IPS DF 6.9 (cell line): Measurements from ENCODE around the gene SNTA1.
"Not testable (repeated sequence)": the region's sequence is repeated elsewhere in the genome, so short reads cannot be mapped to it uniquely, and the experiment has no call there.

Experiments
- DNase-seq: peaks from one replicate; pipeline ENCODE4 v3.0.0-alpha.2; 2013; ENCODE audit warnings: low read depth, low spot score
- H3K27ac ChIP-seq: one replicate; pipeline ENCODE4 v1.5.1; 2013; ENCODE audit warnings: low read length, control low read depth
- H3K27me3 ChIP-seq: 2 replicates; pipeline ENCODE4 v1.6.1; 2013; ENCODE audit warnings: mild to moderate bottlenecking, low read length; ENCODE audit not compliant: control insufficient read depth, insufficient read depth
- H3K36me3 ChIP-seq: 2 replicates; pipeline ENCODE4 v1.6.1; 2013; ENCODE audit warnings: low read length; ENCODE audit not compliant: control insufficient read depth, insufficient read depth
- H3K4me1 ChIP-seq: 2 replicates; pipeline ENCODE4 v1.6.1; 2013; ENCODE audit warnings: low read length; ENCODE audit not compliant: control insufficient read depth, insufficient read depth
- H3K4me3 ChIP-seq: 2 replicates; pipeline ENCODE4 v1.5.1; 2013; ENCODE audit warnings: mild to moderate bottlenecking, low read length
- H3K9me3 ChIP-seq: 2 replicates; pipeline ENCODE4 v1.6.1; 2013; ENCODE audit warnings: low read length, inconsistent platforms; ENCODE audit not compliant: control insufficient read depth, insufficient read depth
- WGBS: extraction: QIAGEN DNeasy Blood & Tissue Kit; methylation state at CpG from one replicate; pipeline ENCODE4 v1.1.7; 2013; ENCODE audit warnings: mixed read lengths, missing lambda C conversion rate; ENCODE audit not compliant: insufficient read length, insufficient coverage; 5-methylcytosine and 5-hydroxymethylcytosine counted together

SNTA1 gene

DNA sequence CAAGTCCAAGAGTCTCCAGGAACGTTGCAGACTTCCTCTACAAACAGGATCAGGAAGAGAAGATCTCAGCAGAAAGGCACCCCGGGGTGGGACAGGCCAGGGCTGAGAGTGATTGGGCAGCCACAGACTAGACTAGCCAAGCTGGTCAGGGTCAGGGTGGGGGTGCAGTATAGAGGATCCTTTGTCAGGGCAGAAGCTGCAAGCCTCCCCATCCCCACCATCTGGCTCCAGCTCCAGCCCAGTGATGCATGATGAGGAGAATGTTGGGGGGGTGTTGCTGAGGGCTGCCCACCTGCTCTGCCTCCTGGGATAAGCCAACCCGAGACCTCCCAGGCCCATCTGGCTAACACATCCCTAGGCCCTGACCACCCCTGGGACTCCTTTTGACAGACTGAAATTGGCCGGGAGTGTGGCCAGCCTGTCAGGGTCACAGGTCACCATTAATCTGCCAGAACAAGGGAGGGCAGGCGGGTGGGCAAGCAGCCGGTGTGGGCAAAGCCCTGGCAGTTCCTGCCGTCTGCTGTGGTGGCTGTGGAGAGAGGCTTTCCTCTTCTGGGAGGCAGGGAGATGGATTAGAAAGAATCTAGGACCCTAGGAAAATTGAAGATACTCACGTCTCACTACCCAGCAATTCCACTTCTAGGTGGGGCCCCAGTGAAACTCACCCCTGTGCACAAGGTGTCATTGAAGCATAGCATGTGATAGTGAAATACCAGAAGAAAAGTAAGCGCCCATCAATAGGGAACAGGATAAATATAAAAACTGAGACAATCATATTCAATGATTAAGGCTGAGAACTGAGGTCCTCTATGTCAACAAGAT is 22.1 kb upstream of the SNTA1 start:
- no CpG with 5 or more reads among the region's 9 CpGs for WGBS
- no peaks in the 10 kb centered on the region for H3K36me3 ChIP-seq
- DNase-seq, result no peak
- H3K4me3 ChIP-seq, result no peak overlapping the region
- no peaks in the 10 kb centered on the region for H3K9me3 ChIP-seq
- no peaks in the 10 kb centered on the region for H3K27me3 ChIP-seq
- no peak overlapping the region for H3K27ac ChIP-seq
- H3K4me1 ChIP-seq, result no peaks in the 10 kb centered on the region

DNA sequence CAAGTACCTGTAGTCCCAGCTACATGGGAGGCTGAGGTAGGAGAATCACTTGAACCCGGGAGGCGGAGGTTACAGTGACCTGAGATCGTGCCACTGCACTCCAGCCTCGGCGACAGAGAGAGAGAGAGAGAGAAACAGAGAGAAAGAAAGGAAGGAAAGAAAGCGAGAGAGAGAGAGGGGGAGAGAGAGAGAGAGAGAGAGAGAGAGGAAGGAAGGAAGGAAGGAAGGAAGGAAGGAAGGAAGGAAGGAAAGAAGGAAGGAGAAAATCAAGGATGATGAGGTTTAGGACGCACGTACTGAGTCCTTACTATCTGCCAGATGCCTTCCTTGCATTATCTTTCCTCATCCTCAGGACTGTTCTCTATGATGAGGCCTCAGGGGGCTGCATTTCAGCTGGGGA is 21.2 kb upstream of the SNTA1 start:
- H3K27ac ChIP-seq, H3K4me3 ChIP-seq, H3K27me3 ChIP-seq, H3K4me1 ChIP-seq, H3K36me3 ChIP-seq, H3K9me3 ChIP-seq, DNase-seq: not testable (repeated sequence)
- WGBS, result no CpG with 5 or more reads among the region's 8 CpGs

DNA sequence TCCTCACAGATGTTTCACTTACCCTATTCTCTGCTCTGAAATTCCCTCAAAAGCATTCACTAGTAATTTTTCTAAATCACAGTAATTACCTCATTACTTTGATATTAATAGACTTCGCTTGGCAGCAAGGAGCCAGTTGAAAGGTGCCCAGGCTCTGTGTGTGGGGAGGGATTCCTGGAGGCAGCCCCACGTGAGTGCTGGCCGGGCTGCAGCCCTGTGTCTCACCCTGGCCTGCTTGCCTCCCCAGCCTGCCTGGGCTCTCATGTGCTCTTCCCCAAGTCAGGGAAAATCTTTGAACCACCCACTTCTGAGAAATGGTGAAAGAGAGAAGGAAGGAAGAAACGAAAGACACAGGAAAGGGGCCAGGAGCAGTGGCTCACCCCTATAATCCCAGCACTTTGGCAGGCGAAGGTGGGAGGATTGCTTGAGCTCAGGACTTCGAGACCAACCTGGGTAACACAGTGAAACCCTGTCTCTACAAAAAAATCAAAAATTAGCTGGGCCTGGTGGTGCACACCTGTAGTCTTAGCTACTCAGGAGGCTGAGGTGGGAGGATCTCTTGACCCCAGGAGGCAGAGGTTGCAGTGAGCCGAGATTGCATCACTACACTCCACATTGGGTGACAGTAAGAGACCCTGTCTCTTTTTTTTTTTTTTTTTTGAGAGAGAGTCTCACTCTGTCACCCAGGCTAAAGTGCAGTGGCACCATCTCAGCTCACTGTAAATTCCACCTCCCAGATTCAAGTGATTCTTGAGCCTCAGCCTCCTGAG is 20.0 kb upstream of the SNTA1 start:
- no peaks in the 10 kb centered on the region for H3K27me3 ChIP-seq
- H3K4me3 ChIP-seq, result no peak overlapping the region
- no peaks in the 10 kb centered on the region for H3K4me1 ChIP-seq
- WGBS, result no CpG with 5 or more reads among the region's 7 CpGs
- no peaks in the 10 kb centered on the region for H3K9me3 ChIP-seq
- no peaks in the 10 kb centered on the region for H3K36me3 ChIP-seq
- no peak overlapping the region for H3K27ac ChIP-seq
- no peak for DNase-seq

DNA sequence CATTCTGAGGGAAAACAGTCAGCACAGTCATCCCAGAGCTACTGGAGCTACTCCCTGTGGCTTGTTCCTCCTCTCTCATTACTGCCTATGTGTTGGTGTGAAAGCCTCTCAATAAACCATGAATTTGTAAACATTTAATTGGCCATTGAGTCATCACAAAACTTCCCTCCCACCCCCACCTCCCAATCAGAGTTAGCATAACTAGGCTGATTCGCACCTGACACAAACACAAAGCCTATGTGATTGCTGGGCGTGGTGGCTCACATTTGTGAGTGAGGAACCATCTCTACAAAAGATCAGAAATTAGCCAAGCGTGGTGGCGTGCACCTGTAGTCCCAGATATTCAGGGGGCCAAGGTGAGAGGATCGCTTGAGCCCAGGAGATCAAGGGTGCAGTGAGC is 17.1 kb upstream of the SNTA1 start:
- no peak overlapping the region for H3K4me3 ChIP-seq
- no CpG with 5 or more reads among the region's 5 CpGs for WGBS
- H3K27me3 ChIP-seq, result no peaks in the 10 kb centered on the region

DNA sequence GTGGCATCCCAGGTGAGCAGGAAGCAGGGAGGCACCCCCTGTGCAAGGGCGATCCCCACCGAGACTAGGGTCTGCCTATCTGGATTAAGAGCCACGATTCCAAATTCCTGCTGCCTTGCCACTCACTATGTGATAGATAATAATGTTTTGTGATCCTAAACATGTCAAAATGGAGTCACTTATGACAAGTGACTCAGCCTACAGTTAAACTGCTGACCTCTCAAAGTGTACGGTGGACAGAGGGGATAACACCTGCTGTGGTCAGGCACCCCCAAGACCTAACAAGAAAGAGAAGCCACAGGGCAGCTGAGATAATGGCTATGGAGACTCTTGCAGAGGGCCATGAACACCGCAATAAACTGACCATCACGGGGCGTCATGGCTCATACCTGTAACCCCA is 16.0 kb upstream of the SNTA1 start:
- no peak overlapping the region for H3K4me3 ChIP-seq
- H3K36me3 ChIP-seq, result no peaks in the 10 kb centered on the region
- H3K27ac ChIP-seq, result no peak overlapping the region

More for the DNA sequence above, 17.1 kb upstream of the SNTA1 start:
- DNase-seq, result no peak
- H3K4me1 ChIP-seq, result no peaks in the 10 kb centered on the region
- H3K36me3 ChIP-seq, result no peaks in the 10 kb centered on the region
- H3K9me3 ChIP-seq, result no peaks in the 10 kb centered on the region
- H3K27ac ChIP-seq, result no peak overlapping the region

DNA sequence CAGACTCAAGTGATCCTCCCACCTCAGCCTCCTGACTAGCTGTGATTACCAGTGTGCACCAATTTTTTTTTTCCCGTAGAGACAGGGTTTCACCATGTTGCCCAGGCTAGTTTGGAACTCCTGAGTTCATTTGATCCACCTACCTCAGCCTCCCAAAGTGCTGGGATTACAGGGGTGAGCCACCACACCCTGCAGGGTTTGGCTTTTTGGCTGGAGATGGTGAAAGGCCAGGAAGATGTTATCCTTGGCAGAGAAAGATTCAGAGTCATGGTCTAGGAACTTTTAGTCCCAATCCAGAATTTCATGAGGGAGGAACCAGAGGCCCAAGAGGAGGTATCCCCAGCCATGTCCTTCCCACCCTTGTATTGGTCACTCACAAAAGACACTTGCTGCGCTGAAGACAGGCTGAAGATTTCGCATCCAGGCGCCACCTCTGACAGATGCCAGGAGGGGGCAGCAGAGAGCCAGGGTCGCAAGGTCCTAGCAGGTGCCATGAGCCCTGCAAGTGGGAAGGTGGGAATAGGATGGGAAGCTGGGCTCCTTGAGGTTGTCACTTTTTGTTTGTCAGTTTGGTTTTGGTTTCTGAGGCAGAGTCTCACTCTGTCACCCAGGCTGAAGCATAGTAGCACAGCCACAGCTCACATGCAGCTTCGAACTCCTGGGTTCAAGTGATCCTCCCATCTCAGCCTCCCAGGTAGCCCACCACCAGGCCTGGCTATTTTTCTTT is 13.5 kb upstream of the SNTA1 start:
- H3K36me3 ChIP-seq, result not testable (repeated sequence)
- no CpG with 5 or more reads among the region's 6 CpGs for WGBS

More for the DNA sequence above, 16.0 kb upstream of the SNTA1 start:
- no peaks in the 10 kb centered on the region for H3K4me1 ChIP-seq
- WGBS, result no CpG with 5 or more reads among the region's 7 CpGs
- no peak for DNase-seq
- H3K9me3 ChIP-seq, result no peaks in the 10 kb centered on the region
- H3K27me3 ChIP-seq, result no peaks in the 10 kb centered on the region

DNA sequence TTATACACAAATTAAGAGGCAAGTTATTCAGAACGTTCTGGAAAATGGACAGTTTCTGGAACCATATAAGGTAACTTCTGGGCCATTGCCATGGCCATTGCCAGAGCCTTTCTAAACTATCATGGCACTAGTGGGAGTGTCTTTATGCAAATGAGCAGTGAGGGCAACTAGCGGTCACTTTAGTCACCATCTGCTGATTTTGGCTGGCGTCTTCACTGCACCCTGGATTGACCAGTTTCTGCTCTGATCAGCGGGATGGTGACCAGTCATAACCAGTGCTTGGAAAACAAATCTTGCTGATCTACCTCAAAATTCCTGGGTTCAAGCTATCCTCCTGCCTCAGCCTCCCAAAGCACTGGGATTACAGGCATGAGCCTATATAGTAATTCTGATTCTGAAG is 7.3 kb upstream of the SNTA1 start:
- no peaks in the 10 kb centered on the region for H3K36me3 ChIP-seq
- no peak for DNase-seq
- no peak overlapping the region for H3K4me3 ChIP-seq
- no peaks in the 10 kb centered on the region for H3K27me3 ChIP-seq
- no peaks in the 10 kb centered on the region for H3K9me3 ChIP-seq
- H3K4me1 ChIP-seq, result no peaks in the 10 kb centered on the region
- no peak overlapping the region for H3K27ac ChIP-seq
- WGBS, result no CpG with 5 or more reads among the region's 4 CpGs

More for the DNA sequence above, 13.5 kb upstream of the SNTA1 start:
- DNase-seq, result peak; percentile 83
- not testable (repeated sequence) for H3K27me3 ChIP-seq, H3K4me1 ChIP-seq, H3K27ac ChIP-seq, H3K4me3 ChIP-seq, H3K9me3 ChIP-seq

DNA sequence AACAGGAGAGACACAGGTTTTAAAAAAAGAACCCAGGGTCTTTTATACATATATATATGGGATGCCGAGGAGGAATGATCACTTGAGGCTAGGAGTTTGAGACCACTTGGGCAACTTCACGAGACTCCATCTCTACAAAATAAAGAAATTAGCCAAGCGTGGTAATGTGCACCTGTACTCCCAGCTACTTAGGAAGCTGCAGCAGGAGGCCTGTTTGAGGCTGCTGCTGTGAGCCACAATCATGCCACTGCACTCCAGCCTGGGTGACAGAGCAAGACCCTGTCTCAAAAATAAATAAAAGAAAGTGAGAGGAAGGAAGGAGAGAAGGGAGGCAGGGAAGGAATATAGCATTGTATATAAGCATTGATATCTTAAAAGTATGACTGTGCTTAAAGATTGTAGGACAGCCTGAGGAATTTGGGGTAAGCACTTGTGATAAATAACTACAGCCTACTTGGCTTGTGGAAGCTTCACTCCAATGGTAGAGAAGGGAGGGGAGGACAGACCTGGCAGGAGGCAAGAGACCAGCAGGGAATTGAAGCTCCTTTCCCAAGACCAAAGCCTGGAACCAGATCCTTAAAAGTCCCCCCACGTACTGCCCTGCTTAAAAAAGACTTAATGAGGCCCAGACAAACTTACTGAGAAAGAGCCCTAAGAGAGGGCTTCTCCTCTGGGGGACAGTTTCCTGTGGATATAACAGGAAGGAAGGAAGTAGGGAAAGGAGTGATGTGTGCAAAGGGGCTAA is 2.5 kb upstream of the SNTA1 start:
- no peak for DNase-seq
- Histone ChIP-seq H3K4me3 (no peak overlapping the region), H3K36me3 (no peaks in the 10 kb centered on the region), H3K27me3 (peaks cover 11% of the 10 kb centered on the region; the same call in 1 of the 2 replicates), H3K9me3 (no peaks in the 10 kb centered on the region), H3K4me1 (0 out of 2 replicates have a peak, but pooled peaks cover 2% of the 10 kb centered on the region), H3K27ac (no peak overlapping the region)
- no CpG with 5 or more reads among the region's 4 CpGs for WGBS

DNA sequence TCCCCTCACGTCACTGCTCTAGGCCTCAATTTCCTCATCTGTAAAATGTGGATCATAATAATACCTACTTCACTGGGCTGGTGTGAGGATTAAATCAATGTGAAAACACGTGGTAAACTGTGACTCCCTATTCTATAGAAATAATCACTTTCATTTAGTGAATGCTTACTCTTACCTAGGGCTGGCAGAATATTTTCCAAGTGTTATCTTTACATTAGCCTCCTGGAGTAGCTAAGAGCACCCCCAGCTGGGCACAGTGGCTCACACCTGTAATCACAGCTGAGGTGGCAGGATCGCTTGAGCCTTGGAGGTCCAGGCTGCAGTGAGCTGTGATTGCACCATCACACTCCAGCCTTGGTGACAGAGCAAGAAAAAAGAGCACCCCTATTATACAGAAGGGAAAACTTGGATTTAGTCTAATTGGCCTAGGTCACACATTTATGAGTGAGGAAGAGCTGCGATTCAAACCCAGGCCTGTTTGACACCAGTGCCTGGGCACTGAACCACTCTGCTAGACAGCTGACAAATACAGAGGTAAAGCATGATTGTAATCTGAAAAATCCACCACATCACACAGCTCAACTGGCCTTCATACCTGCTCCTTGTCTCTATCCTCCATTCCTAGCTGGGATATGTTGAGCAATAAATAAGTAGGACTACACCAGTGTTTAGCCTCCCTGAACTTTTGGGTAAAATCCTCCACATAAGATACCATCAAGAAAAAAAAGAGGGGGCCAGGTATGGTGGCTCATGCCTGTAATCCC is 1.4 kb upstream of the SNTA1 start:
- Histone ChIP-seq H3K36me3 (no peaks in the 10 kb centered on the region), H3K27ac (no peak overlapping the region), H3K4me1 (0 out of 2 replicates have a peak, but pooled peaks cover 2% of the 10 kb centered on the region), H3K27me3 (peaks cover 11% of the 10 kb centered on the region; the same call in 1 of the 2 replicates), H3K9me3 (no peaks in the 10 kb centered on the region), H3K4me3 (no peak overlapping the region)
- no CpG with 5 or more reads among the region's 4 CpGs for WGBS
- no peak for DNase-seq
